Neural progenitor cell (in vitro differentiated cells): ENCODE data around the gene SREBF2.

Experiments used
- CTCF ChIP-seq: fragments of 200-600 bp; sonication (generic); IDR thresholded peaks from 2 replicates; pipeline ENCODE4 v1.5.1; 2017; ENCODE audit warnings: antibody characterized with exemption, mild to moderate bottlenecking
- EZH2phosphoT487 ChIP-seq: fragments of 200-600 bp; sonication (generic); IDR thresholded peaks from 2 replicates; pipeline ENCODE4 v1.6.1; 2017; ENCODE audit warnings: antibody characterized with exemption

- TF ChIP-seq CTCF: no peak
- TF ChIP-seq EZH2phosphoT487: no peak
Measured at GRCh38 chr22:41927813-41928212, 94.9 kb downstream of the SREBF2 start.
